ENCODE data around the gene ISX.

Gene ISX

GRCh38 chr22:35051013-35051535 lies 14.9 kb upstream of the ISX start:
- no peak for DNase-seq (ENCODE audit: low read depth)
- no peak for TF ChIP-seq CTCF (conservative IDR thresholded peaks at IDR 0.05; ENCODE audit: control insufficient read depth, insufficient read depth, low read depth, low read length)
- H3K4me3 ChIP-seq (ENCODE audit: control insufficient read depth, low read depth, low read length): no peak overlapping the region

- DNase-seq (ENCODE audit: low read depth): no peak
- H3K4me3 ChIP-seq (ENCODE audit: control insufficient read depth, low read depth, low read length): no peak overlapping the region
- TF ChIP-seq CTCF (conservative IDR thresholded peaks at IDR 0.05; ENCODE audit: control insufficient read depth, insufficient read depth, low read depth, low read length): no peak
Measured at GRCh38 chr22:35051791-35052190, 14.2 kb upstream of the ISX start.

DNA sequence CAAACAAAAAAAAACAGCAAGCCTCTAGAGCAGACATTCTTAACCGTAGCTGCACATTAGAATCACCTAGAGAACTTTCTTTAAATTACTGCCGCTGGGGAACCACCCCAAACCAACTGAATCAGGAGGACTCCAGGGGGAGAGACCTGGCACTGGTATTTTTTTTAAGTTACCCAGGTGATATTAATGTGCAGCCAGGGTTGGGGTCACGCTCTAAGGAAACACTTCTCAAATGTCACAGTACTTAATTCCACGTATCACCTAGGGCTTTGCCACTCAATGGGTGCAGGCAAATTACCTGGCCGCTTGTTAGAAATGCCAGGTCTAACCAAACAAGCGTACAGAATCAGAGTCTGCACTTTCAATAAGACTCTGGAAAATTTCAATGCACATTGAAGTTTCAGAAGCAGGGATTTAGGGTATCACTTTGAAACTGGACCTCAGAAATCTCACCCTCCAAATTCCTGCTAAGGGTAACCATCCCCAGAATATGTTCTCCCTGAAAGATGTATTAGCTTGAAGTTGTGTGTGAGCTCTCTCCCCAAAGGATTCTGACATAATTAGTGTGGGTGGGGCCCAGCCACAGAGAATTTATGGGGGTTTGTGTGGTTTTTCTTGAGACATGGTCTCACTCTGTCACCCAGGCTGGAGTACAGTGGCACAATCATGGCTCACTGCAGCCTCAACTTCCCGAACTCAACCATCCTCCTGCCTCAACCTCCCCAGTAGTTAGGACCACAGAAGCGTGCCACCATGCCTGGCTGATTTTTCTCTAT lies 12.7 kb upstream of the ISX start:
- no peak for DNase-seq (ENCODE audit: low read depth)
- no peak overlapping the region for H3K4me3 ChIP-seq (ENCODE audit: control insufficient read depth, low read depth, low read length)
- TF ChIP-seq CTCF (conservative IDR thresholded peaks at IDR 0.05; ENCODE audit: control insufficient read depth, insufficient read depth, low read depth, low read length): no peak

GRCh38 chr22:35054064-35054463 lies 11.9 kb upstream of the ISX start:
- no peak for DNase-seq (ENCODE audit: low read depth)
- TF ChIP-seq CTCF (conservative IDR thresholded peaks at IDR 0.05; ENCODE audit: control insufficient read depth, insufficient read depth, low read depth, low read length): no peak
- H3K4me3 ChIP-seq (ENCODE audit: control insufficient read depth, low read depth, low read length): no peak overlapping the region

GRCh38 chr22:35056486-35056885 lies 9.5 kb upstream of the ISX start:
- DNase-seq (ENCODE audit: low read depth): no peak
- no peak for TF ChIP-seq CTCF (conservative IDR thresholded peaks at IDR 0.05; ENCODE audit: control insufficient read depth, insufficient read depth, low read depth, low read length)
- no peak overlapping the region for H3K4me3 ChIP-seq (ENCODE audit: control insufficient read depth, low read depth, low read length)

DNA sequence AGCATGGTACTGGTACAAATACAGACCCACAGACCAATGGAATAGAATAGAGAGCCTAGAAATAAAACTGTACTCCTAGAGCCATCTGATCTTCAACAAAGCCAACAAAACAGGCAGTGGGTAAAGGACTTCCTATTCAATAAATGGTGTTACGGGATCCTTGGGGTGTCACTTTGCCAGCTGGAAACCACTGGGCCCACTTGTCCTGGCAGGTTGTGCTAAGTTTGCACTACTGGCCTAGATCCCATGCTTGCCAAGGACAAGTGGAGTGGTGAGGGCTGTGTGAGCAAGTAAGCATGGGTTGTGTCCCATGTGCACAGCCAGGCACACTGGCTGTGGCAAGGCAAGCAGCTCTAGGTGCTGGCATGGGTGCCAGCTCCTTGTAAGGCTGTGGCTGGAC lies 8.8 kb upstream of the ISX start:
- H3K4me3 ChIP-seq (ENCODE audit: control insufficient read depth, low read depth, low read length): no peak overlapping the region
- DNase-seq (ENCODE audit: low read depth): no peak
- no peak for TF ChIP-seq CTCF (conservative IDR thresholded peaks at IDR 0.05; ENCODE audit: control insufficient read depth, insufficient read depth, low read depth, low read length)
